Measurements from ENCODE around the gene SULT6B1.
"Not testable (repeated sequence)": the region's sequence is repeated elsewhere in the genome, so short reads cannot be mapped to it uniquely, and the experiment has no call there.

DNA sequence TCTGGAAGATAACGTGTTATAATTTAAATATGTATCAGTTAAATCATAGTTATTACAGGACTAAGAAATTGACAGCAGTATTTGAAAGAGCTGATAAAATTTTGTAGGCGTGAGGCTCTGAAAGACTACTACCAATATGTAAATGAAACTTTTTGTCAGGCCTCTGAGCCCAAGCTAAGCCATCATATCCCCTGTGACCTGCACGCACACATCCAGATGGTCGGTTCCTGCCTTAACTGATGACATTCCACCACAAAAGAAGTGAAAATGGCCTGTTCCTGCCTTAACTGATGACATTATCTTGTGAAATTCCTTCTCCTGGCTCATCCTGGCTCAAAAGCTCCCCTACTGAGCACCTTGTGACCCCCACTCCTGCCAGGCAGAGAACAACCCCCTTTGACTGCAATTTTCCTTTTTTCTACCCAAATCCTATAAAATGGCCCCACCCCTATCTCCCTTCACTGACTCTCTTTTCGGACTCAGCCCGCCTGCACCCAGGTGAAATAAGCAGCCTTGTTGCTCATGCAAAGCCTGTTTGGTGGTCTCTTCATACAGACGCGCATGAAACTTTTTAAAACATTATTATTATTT is 16.7 kb upstream of the SULT6B1 start:
- TF ChIP-seq, protein P1, sequence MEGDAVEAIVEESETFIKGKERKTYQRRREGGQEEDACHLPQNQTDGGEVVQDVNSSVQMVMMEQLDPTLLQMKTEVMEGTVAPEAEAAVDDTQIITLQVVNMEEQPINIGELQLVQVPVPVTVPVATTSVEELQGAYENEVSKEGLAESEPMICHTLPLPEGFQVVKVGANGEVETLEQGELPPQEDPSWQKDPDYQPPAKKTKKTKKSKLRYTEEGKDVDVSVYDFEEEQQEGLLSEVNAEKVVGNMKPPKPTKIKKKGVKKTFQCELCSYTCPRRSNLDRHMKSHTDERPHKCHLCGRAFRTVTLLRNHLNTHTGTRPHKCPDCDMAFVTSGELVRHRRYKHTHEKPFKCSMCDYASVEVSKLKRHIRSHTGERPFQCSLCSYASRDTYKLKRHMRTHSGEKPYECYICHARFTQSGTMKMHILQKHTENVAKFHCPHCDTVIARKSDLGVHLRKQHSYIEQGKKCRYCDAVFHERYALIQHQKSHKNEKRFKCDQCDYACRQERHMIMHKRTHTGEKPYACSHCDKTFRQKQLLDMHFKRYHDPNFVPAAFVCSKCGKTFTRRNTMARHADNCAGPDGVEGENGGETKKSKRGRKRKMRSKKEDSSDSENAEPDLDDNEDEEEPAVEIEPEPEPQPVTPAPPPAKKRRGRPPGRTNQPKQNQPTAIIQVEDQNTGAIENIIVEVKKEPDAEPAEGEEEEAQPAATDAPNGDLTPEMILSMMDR (conservative IDR thresholded peaks at IDR 0.05; ENCODE audit: low read depth, low read length), result not testable (repeated sequence)
- not testable (repeated sequence) for TF ChIP-seq CEBPB (IDR thresholded peaks at IDR 0.05; ENCODE audit: low read depth, low read length); FOS (IDR thresholded peaks at IDR 0.05; ENCODE audit: low read depth, low read length); POLR2A (IDR thresholded peaks at IDR 0.05; ENCODE audit: low read depth, low read length); MAZ (IDR thresholded peaks at IDR 0.05; ENCODE audit: borderline replicate concordance, low read depth, low read length); RFX5 (IDR thresholded peaks at IDR 0.05; ENCODE audit: low read depth, low read length); SMC3 (IDR thresholded peaks at IDR 0.05; ENCODE audit: low read depth, low read length); MAFK (IDR thresholded peaks at IDR 0.05; ENCODE audit: low read depth, low read length); RAD21 (IDR thresholded peaks at IDR 0.05; ENCODE audit: low read length)
- TF ChIP-seq, protein P2, sequence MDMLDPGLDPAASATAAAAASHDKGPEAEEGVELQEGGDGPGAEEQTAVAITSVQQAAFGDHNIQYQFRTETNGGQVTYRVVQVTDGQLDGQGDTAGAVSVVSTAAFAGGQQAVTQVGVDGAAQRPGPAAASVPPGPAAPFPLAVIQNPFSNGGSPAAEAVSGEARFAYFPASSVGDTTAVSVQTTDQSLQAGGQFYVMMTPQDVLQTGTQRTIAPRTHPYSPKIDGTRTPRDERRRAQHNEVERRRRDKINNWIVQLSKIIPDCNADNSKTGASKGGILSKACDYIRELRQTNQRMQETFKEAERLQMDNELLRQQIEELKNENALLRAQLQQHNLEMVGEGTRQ (IDR thresholded peaks at IDR 0.05; ENCODE audit: low read depth, low read length), result not testable (repeated sequence)

Measured in IMR-90 (cell line).